H1 (cell line): ENCODE results near the gene ARHGEF10L. TPM values are rescaled to one million over a fixed set of nuclear protein-coding genes. Genes with fewer than 3 reads are reported as not detected.

ENCODE experiments used
- CTCF ChIA-PET: fragments of 300-600 bp; sonication (Branson Sonifier 250); formaldehyde crosslinking; loops from one replicate; lab custom pipeline; 2021; ENCODE audit not compliant: partially characterized antibody; lab: Charles Lee
- POLR2A ChIA-PET: fragments of 300-600 bp; sonication (Branson Sonifier 250); formaldehyde crosslinking; loops from one replicate; lab custom pipeline; 2021; ENCODE audit warnings: inconsistent platforms; ENCODE audit not compliant: partially characterized antibody; lab: Charles Lee
- DNase-seq, 2 experiments: peaks; one replicate each; pipeline versions ENCODE4 v3.0.0 to v3.0.0-alpha.2; 2010 to 2022; ENCODE audit warnings: low spot score in 2 of 2, low read depth in 1 of 2, mixed read lengths in 1 of 2
- FAIRE-seq: peaks from 2 replicates; lab custom pipeline; 2011; peaks lifted over from hg19 to GRCh38; lab: Jason Lieb, UNC
- H2AFZ ChIP-seq: 2 replicates; pipeline ENCODE4 v1.8.1; 2012; ENCODE audit warnings: low read length, inconsistent platforms
- H2AK5ac ChIP-seq: 2 replicates; pipeline ENCODE4 v1.6.1; 2013; ENCODE audit warnings: low read depth, low read length
- H2BK120ac ChIP-seq: replicated peaks from 2 replicates; pipeline ENCODE3; 2013; ENCODE audit warnings: low read depth, low read length, inconsistent platforms
- H2BK12ac ChIP-seq: 2 replicates; pipeline ENCODE4 v1.6.1; 2013; ENCODE audit warnings: low read depth, low read length
- H2BK15ac ChIP-seq: 2 replicates; pipeline ENCODE4 v1.6.1; 2013; ENCODE audit warnings: low read length
- H2BK20ac ChIP-seq: 2 replicates; pipeline ENCODE4 v1.6.1; 2013; ENCODE audit warnings: low read length
- H2BK5ac ChIP-seq: 2 replicates; pipeline ENCODE4 v1.6.1; 2013; ENCODE audit warnings: low read depth, low read length
- H3K14ac ChIP-seq: 2 replicates; pipeline ENCODE4 v1.6.1; 2013; ENCODE audit warnings: inconsistent platforms; ENCODE audit not compliant: insufficient read length
- H3K18ac ChIP-seq: 2 replicates; pipeline ENCODE4 v1.6.1; 2013; ENCODE audit warnings: low read length; ENCODE audit errors: extremely low read depth
- H3K23ac ChIP-seq: 2 replicates; pipeline ENCODE4 v1.6.1; 2013; ENCODE audit warnings: inconsistent platforms; ENCODE audit not compliant: insufficient read length
- H3K23me2 ChIP-seq: 2 replicates; pipeline ENCODE4 v1.6.1; 2013; ENCODE audit warnings: low read depth, low read length
- H3K27ac ChIP-seq: 2 replicates; pipeline ENCODE4 v1.6.1; 2011; ENCODE audit warnings: low read depth, low read length, inconsistent platforms
- H3K27me3 ChIP-seq, 4 experiments: replicated peaks in 1 of 4; 1 replicate in 1 of 4; 2 replicates in 3 of 4; pipeline versions ENCODE4 v1.6.1 to v1.8.1; 2011 to 2013; ENCODE audit warnings: low read length in 3 of 4, mild to moderate bottlenecking in 3 of 4, inconsistent platforms in 2 of 4, mixed read lengths in 2 of 4, moderate library complexity in 1 of 4; ENCODE audit not compliant: control insufficient read depth in 3 of 4, insufficient read depth in 3 of 4; ENCODE audit errors: extremely low read depth in 1 of 4
- H3K36me3 ChIP-seq, 4 experiments: 2 replicates each; pipeline versions ENCODE4 v1.6.1 to v1.8.1; 2011 to 2013; ENCODE audit warnings: mild to moderate bottlenecking in 4 of 4, low read length in 3 of 4, moderate library complexity in 2 of 4, control low read depth in 1 of 4, inconsistent platforms in 1 of 4; ENCODE audit not compliant: insufficient read depth in 4 of 4, control insufficient read depth in 2 of 4
- H3K4ac ChIP-seq: replicated peaks from 2 replicates; pipeline ENCODE3; 2013; ENCODE audit warnings: low read length, low read depth, mixed read lengths, inconsistent platforms; ENCODE audit not compliant: insufficient read length
- H3K4me1 ChIP-seq, 4 experiments: replicated peaks in 1 of 4; 1 replicate in 1 of 4; 2 replicates in 3 of 4; pipeline versions ENCODE4 v1.6.1 to v1.8.1; 2011 to 2013; ENCODE audit warnings: low read length in 3 of 4, inconsistent platforms in 2 of 4, mixed read lengths in 1 of 4; ENCODE audit not compliant: insufficient read depth in 4 of 4, control insufficient read depth in 3 of 4
- H3K4me2 ChIP-seq, 2 experiments: 2 replicates each; pipeline versions ENCODE4 v1.6.1 to v1.8.1; 2011 to 2013; ENCODE audit warnings: low read depth in 2 of 2, low read length in 2 of 2, control low read depth in 1 of 2, inconsistent platforms in 1 of 2, mild to moderate bottlenecking in 1 of 2; ENCODE audit not compliant: insufficient read depth in 1 of 2
- H3K4me3 ChIP-seq, 4 experiments: fragments of 200-600, 300-600 bp in 1 of 4; sonication (generic), shearing (Covaris generic), sonication (Bioruptor Twin) in 1 of 4; 2 replicates each; pipeline versions ENCODE4 v1.5.1 to v1.8.1; 2011 to 2016; ENCODE audit warnings: low read length in 4 of 4, low read depth in 3 of 4, control low read depth in 2 of 4, inconsistent platforms in 2 of 4, mild to moderate bottlenecking in 2 of 4, mixed read lengths in 1 of 4, moderate library complexity in 1 of 4; ENCODE audit not compliant: insufficient read depth in 2 of 4; ENCODE audit errors: extremely low read depth in 1 of 4
- H3K56ac ChIP-seq: replicated peaks from 2 replicates; pipeline ENCODE3; 2013; ENCODE audit warnings: low read depth, mild to moderate bottlenecking, mixed read lengths, low read length, inconsistent platforms; ENCODE audit not compliant: insufficient read length
- H3K79me1 ChIP-seq: 2 replicates; pipeline ENCODE4 v1.6.1; 2013; ENCODE audit warnings: low read depth, low read length, control low read depth
- H3K79me2 ChIP-seq, 2 experiments: 2 replicates each; pipeline versions ENCODE4 v1.6.1 to v1.8.1; 2012 to 2013; ENCODE audit warnings: low read length in 2 of 2, mild to moderate bottlenecking in 2 of 2, inconsistent platforms in 1 of 2; ENCODE audit not compliant: insufficient read depth in 2 of 2, control insufficient read depth in 1 of 2
- H3K9ac ChIP-seq, 4 experiments: replicated peaks in 1 of 4; 1 replicate in 1 of 4; 2 replicates in 3 of 4; pipeline versions ENCODE4 v1.6.1 to v1.8.1; 2011 to 2013; ENCODE audit warnings: low read depth in 3 of 4, low read length in 3 of 4, control low read depth in 2 of 4, mild to moderate bottlenecking in 2 of 4, moderate library complexity in 2 of 4, inconsistent platforms in 1 of 4; ENCODE audit errors: extremely low read depth in 1 of 4
- H3K9me3 ChIP-seq, 2 experiments: 2 replicates each; pipeline versions ENCODE4 v1.6.1 to v1.8.1; 2012 to 2013; ENCODE audit warnings: mild to moderate bottlenecking in 2 of 2, moderate library complexity in 2 of 2, control low read depth in 1 of 2, inconsistent platforms in 1 of 2, low read depth in 1 of 2, low read length in 1 of 2, mixed read lengths in 1 of 2; ENCODE audit not compliant: insufficient read depth in 2 of 2
- H4K20me1 ChIP-seq, 2 experiments: replicated peaks in 1 of 2; 2 replicates each; pipeline versions ENCODE3 to v1.8.1; 2011 to 2013; ENCODE audit warnings: inconsistent platforms in 2 of 2, low read length in 2 of 2, mild to moderate bottlenecking in 1 of 2; ENCODE audit not compliant: insufficient read depth in 2 of 2, control insufficient read depth in 1 of 2
- H4K5ac ChIP-seq: 2 replicates; pipeline ENCODE4 v1.6.1; 2013; ENCODE audit warnings: low read length, low read depth, mixed read lengths, inconsistent platforms; ENCODE audit not compliant: insufficient read length
- H4K8ac ChIP-seq: 2 replicates; pipeline ENCODE4 v1.8.0; 2013; ENCODE audit warnings: mild to moderate bottlenecking, moderate library complexity, low read length, inconsistent platforms; ENCODE audit not compliant: insufficient read depth; ENCODE audit errors: extremely low read depth
- H4K91ac ChIP-seq: replicated peaks from 2 replicates; pipeline ENCODE3; 2013; ENCODE audit warnings: low read length, mixed read lengths, inconsistent platforms; ENCODE audit not compliant: insufficient read length
- ASH2L ChIP-seq: fragments of 200-600, 300-600 bp; sonication (generic); IDR thresholded peaks from one replicate; pipeline ENCODE4 v1.7.1; 2017; ENCODE audit warnings: low read length
- CEBPB ChIP-seq: IDR thresholded peaks from 2 replicates; pipeline ENCODE4 v1.6.1; 2012; ENCODE audit warnings: low read depth, low read length
- CTBP2 ChIP-seq: IDR thresholded peaks from 2 replicates; pipeline ENCODE4 v1.7.0; 2011; ENCODE audit warnings: borderline replicate concordance, mild to moderate bottlenecking, moderate library complexity, mixed read lengths, low read length; ENCODE audit not compliant: insufficient read depth, insufficient read length
- EZH2 ChIP-seq: fragments of 200-600 bp; sonication (generic); IDR thresholded peaks from 2 replicates; pipeline ENCODE4 v1.7.1; 2012; ENCODE audit warnings: low read depth, mild to moderate bottlenecking, moderate library complexity, low read length, inconsistent platforms; ENCODE audit not compliant: severe bottlenecking
- FOSL1 ChIP-seq: IDR thresholded peaks from 2 replicates; pipeline ENCODE4 v1.6.1; 2011; ENCODE audit warnings: mild to moderate bottlenecking, low read depth, low read length, moderate library complexity; ENCODE audit not compliant: insufficient read depth
- GTF2F1 ChIP-seq: IDR thresholded peaks from 2 replicates; pipeline ENCODE4 v1.6.1; 2012; ENCODE audit warnings: low read depth, low read length, improper control_type of control experiment, borderline replicate concordance
- MAFK ChIP-seq: IDR thresholded peaks from 2 replicates; pipeline ENCODE4 v1.6.1; 2012; ENCODE audit warnings: low read depth, mild to moderate bottlenecking, improper control_type of control experiment, low read length
- POU5F1 ChIP-seq: IDR thresholded peaks from 2 replicates; pipeline ENCODE4 v1.6.1; 2011; ENCODE audit warnings: low read depth, mild to moderate bottlenecking, low read length, moderate library complexity
- SIN3A ChIP-seq, 2 experiments: IDR thresholded peaks in 1 of 2; conservative IDR thresholded peaks in 1 of 2; 2 replicates each; pipeline ENCODE4 v1.6.1; 2011 to 2012; ENCODE audit warnings: low read length in 2 of 2, improper control_type of control experiment in 1 of 2, low read depth in 1 of 2, mild to moderate bottlenecking in 1 of 2
- TBP ChIP-seq: IDR thresholded peaks from 2 replicates; pipeline ENCODE4 v1.6.1; 2011; ENCODE audit warnings: low read depth, low read length, improper control_type of control experiment
- USF2 ChIP-seq: IDR thresholded peaks from 2 replicates; pipeline ENCODE4 v1.6.1; 2011; ENCODE audit warnings: low read length, improper control_type of control experiment
- WGBS, 2 experiments: shearing (Covaris generic) in 1 of 2; methylation state at CpG; one replicate each; pipeline versions ENCODE4 v1.1.6 to v1.1.7; 2013 to 2015; ENCODE audit warnings: low lambda C conversion rate in 2 of 2, mixed read lengths in 2 of 2, inconsistent platforms in 1 of 2, low coverage in 1 of 2, missing lambda C conversion rate in 1 of 2; ENCODE audit not compliant: insufficient replicate concordance in 2 of 2, insufficient coverage in 1 of 2, insufficient read length in 1 of 2; ENCODE audit errors: extremely low coverage in 1 of 2, missing lambda C conversion rate in 1 of 2; 5-methylcytosine and 5-hydroxymethylcytosine counted together
- polyA plus RNA-seq, 7 experiments: library from polyadenylated mRNA; depleted of rRNA in 3 of 7; stranded (reverse) in 5 of 7; unstranded in 2 of 7; fragments of >200 nt in 5 of 7; fragments of 200-250 nt in 2 of 7; gene quantifications; 1 replicate in 5 of 7; 2 replicates in 1 of 7; 4 replicates in 1 of 7; pipeline versions ENCODE4 v1.2.1 to v1.2.3, GENCODE V29; 2011 to 2013; ENCODE audit warnings: missing spikeins in 2 of 7, mixed read lengths in 2 of 7
- total RNA-seq: library from RNA; stranded (reverse); fragmentation: NEBNext Ultra II Directional; extraction: Animal tissue kit (Norgen Biotek cat#: 25700); gene quantifications from 2 replicates; pipeline ENCODE4 v1.2.1, GENCODE V29; 2021

The ARHGEF10L gene
- total and polyA plus RNA-seq, 2 of the 8 experiments (the other 6 are each of a cell fraction or from before 2014, with no cell fraction given), result 33.6 to 39.6 TPM

GRCh38 chr1:17630048-17630830 is 90.7 kb downstream of the ARHGEF10L start:
- no peak overlapping the region for H4K5ac ChIP-seq
- no peak overlapping the region for H2BK5ac ChIP-seq
- no peak overlapping the region for H3K4ac ChIP-seq
- H2AFZ ChIP-seq, result no peak overlapping the region
- no peaks in the 10 kb centered on the region for H3K9me3 ChIP-seq
- H3K27ac ChIP-seq, result no peak overlapping the region
- H2BK15ac ChIP-seq, result no peak overlapping the region
- no peak overlapping the region for H2AK5ac ChIP-seq
- H3K18ac ChIP-seq, result no peak overlapping the region
- FAIRE-seq (no peak), DNase-seq (no peak)
- no peak overlapping the region for H3K23ac ChIP-seq
- H2BK120ac ChIP-seq, result no peak overlapping the region
- no peak overlapping the region for H3K9ac ChIP-seq
- 92% methylated on average over 16 of the region's 16 CpGs; no CpG with 5 or more reads in 1 of the 2 experiments for WGBS, 2 experiments
- H3K23me2 ChIP-seq, result no peaks in the 10 kb centered on the region
- 0 out of 2 replicates have a peak, but pooled peaks cover 2% of the 10 kb centered on the region for H3K79me1 ChIP-seq
- H3K36me3 ChIP-seq, result peaks cover 9 to 29% (median 21%) of the 10 kb centered on the region in 4 experiments; a peak in 7 of 8 replicates
- peaks cover 0 to 6% of the 10 kb centered on the region in 2 experiments for H4K20me1 ChIP-seq
- H3K4me3 ChIP-seq, result no peak overlapping the region
- no peak overlapping the region; the same call in 1 of the 2 replicates for H4K8ac ChIP-seq
- no peak overlapping the region for H4K91ac ChIP-seq
- no peak overlapping the region for H2BK20ac ChIP-seq
- H3K4me2 ChIP-seq, result no peak overlapping the region
- ChIA-PET POLR2A (interaction anchor here (1.1 kb wide), 1 partner anchor 12 kb away, joined by 3 read pairs; no protein-coding TSS in a partner anchor), CTCF (interaction anchor here (0.6 to 2.5 kb wide), 15 partner anchors 9 to 951 kb away, joined by 3 to 19 read pairs (median 5); no protein-coding TSS in a partner anchor)
- no peaks in the 10 kb centered on the region for H3K27me3 ChIP-seq
- H3K56ac ChIP-seq, result no peak overlapping the region
- peaks cover 0 to 3% (median 0%) of the 10 kb centered on the region in 4 experiments; a peak in 1 of 7 replicates for H3K4me1 ChIP-seq
- no peaks in the 10 kb centered on the region for H3K79me2 ChIP-seq
- H3K14ac ChIP-seq, result no peak overlapping the region
- no peak overlapping the region for H2BK12ac ChIP-seq
- TF ChIP-seq FOSL1 (no peak), GTF2F1 (no peak), MAFK (no peak), SIN3A (conservative IDR thresholded peaks at IDR 0.05 in 1 of 2, IDR thresholded peaks at IDR 0.05 in 1 of 2; ENCODE audit: low read depth in 1 of 2, low read length in 2 of 2) (no peak), CTBP2 (no peak), CEBPB (no peak), EZH2 (no peak), ASH2L (no peak), USF2 (no peak), TBP (no peak), POU5F1 (no peak)
